ENCODE data around the gene NSUN5.
"Not testable (repeated sequence)": the region's sequence is repeated elsewhere in the genome, so short reads cannot be mapped to it uniquely, and the experiment has no call there.

NSUN5 gene

GRCh38 chr7:73324081-73324845 is 15.6 kb upstream of the NSUN5 start:
- DNase-seq = peak; percentile 56

DNA sequence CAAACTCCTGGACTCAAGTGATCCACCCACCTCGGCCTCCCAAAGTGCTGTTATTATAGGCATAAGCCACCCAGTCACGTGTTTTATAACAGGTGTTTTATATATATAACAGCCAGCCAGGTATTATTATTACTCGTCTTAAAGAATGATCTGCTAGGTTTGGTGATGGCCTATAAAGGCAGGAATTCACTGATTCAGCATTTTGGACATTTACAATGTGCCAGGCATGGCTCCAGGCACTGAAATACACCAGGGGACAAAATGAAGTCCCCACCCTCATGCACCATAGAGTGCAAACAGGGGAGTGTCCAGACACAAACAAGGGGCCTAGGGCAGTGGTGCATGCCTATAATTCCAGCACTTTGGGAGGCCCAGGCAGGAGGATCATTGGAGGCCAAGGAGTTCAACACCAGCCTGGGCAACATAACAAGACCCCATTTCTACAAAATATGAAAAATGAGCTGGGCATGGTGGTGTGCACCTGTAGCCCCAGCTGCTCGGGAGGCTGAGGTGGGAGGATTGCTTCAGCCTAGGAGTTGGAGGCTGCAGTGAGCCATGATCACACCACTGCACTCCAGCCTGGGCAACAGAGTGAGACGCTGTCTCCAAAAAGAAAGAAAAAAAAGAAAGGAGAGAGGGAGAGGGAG is 14.9 kb upstream of the NSUN5 start:
- DNase-seq = not testable (repeated sequence)

DNA sequence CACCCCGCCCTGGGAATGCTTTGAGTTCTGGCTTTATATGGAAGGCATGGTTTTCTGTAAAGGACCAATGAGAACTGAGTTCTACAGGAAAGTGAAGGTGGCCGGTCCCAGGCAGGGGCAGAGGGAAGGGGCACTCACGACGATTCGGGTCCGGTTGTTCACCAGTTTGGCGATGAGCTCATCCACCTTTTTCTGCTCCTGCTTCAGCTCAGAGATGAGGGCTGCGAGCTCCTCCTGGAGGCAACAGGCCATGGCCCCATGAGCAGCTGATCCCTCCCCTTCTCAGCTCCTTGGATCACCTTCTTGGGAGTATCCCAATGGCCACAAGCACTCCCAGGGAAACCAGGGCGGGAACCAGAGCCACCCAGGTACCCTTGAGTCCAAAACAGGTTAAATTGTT is 11.4 kb upstream of the NSUN5 start:
- not testable (repeated sequence) for DNase-seq

GRCh38 chr7:73319541-73319940 is 10.9 kb upstream of the NSUN5 start:
- not testable (repeated sequence) for DNase-seq

DNA sequence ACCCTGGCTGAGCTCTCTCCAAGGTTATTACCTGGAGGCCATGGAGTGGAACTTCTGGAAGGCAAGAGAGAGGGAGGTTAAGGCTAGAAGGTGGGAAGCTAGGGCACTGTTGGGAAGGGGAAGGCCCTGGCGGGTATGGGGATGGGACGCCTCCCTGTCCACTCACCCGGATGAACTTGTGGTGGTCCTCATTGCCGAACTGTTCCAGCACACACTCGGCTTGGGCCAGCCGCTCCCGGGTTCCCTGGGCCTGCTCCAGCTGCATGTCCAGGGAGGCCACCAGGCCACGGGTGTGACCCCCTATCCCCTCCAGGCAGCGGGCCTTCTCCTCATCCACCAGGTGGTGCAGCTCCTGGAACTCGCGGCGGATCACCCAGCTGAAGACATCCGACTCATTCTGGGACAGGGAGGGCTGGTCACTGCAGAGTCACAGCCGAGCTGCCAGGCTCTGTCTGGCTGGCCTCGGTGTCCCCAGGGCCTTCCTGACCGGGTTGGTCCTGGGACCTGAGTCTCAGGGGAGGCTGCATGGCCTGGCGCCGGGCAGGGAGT is 10.1 kb upstream of the NSUN5 start:
- not testable (repeated sequence) for DNase-seq

DNA sequence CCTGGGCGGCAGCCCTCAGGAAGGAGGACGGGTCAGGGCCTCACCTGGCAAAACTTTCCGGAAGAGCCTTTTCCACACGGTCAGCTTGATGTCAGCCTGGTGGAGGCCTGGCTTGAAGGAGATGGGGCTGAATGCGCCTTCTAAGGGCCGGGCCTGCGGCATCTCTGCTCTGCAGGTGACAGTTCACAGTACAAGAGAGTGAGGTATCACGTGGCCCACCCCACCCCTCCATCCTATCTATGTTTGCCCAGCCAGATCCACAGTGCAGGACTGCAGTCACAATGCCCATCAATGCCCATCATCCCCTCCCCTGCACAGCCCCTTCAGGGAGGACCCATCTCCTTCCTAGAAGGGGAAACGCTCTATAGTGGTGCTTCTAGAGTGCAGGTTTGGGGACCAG is 7.9 kb upstream of the NSUN5 start:
- DNase-seq = no peak

DNA sequence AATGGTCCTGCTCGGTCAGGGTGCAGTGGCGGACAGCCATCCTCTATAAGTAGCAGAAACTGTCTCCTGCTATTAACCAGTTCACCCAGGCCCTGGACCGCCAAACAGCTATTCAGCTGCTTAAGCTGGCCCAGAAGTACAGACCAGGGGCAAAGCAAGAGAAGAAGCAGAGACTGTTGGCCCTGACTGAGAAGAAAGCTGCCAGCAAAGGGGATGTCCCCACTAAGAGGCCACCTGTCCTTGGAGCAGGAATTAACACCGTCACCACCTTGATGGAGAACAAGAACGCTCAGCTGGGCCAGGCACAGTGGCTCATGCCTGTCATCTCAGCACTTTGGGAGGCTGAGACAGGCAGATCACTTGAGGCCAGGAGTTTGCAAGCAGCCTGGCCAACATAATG is 5.6 kb upstream of the NSUN5 start:
- no peak for DNase-seq

- no peak for DNase-seq
Measured at GRCh38 chr7:73313521-73313906, 4.9 kb upstream of the NSUN5 start.

- no peak for DNase-seq
Measured at GRCh38 chr7:73312831-73313520, 4.3 kb upstream of the NSUN5 start.

- not testable (repeated sequence) for DNase-seq
Measured at GRCh38 chr7:73311421-73311820, 2.8 kb upstream of the NSUN5 start.

DNA sequence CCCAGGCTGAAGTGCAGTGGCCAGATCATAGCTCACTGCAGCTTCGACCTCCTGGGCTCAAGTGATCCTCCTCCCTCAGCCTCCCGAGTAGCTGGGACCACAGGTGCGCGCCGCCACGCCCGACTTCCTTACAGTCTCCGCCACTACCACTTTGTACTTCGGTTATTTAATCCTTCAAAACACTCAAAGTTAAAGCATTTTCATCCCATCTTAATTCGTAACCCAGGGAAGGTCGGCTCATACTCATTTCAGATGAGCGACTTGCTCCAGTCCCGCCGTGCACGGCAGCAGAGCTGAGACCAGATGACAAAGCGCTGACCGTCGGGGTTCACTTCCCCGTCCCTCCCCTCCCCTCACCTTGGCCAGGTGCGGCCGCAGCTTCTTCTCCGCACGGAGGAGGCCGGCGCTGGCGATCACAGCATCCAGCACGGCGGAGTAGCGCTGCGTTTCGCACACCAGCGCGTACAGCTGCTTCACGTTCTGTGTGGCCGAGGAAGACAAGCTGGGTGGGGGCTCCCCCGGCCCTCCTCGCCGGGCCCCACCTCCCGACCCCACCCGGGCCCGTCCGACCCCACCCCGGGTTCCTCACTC is 457 bp downstream of the NSUN5 start:
- no peak for DNase-seq

DNA sequence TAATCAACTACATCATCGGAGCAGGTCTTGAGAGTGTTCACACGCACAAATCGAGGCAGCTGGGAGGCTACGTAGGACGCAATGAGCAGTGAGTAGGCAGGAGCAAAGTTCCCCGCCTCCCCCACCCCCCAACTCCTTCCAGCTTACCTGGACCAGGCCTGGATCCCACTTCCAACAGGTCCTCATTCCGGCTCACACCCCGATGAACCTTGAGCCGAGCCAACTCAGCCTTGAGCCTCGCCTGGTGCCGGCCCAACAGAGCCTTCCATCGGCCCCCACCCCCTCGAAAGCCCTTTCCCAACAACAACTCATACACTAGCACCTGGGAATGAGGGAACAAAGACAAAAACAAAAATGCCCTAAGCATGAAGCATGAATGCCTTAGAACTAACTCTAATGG is 1.2 kb downstream of the NSUN5 start:
- DNase-seq = no peak

GRCh38 chr7:73304612-73305387 is 3.8 kb downstream of the NSUN5 start:
- DNase-seq = not testable (repeated sequence)

- no peak for DNase-seq
Measured at GRCh38 chr7:73304071-73304470, 4.6 kb downstream of the NSUN5 start.

- no peak for DNase-seq
Measured at GRCh38 chr7:73303546-73303945, 5.1 kb downstream of the NSUN5 start.

DNA sequence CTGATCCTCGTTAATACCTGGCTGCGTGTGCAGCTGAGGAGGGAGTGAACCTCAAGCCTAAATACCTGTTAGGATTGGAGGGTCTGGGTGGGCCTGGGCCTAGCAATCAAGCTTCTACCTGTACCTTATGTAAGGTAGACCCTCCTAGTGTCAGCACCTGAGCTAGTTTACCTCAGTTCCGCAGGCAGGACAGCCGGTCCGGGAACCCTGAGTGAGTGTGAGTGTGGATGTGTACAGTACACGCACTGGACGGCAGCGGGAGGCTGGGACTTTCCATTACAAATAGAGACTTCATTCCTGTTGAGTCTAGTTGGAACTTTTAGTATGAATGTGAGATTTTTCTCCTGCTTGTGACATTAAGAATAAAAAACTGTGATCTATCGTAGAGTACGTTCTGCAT is 5.8 kb downstream of the NSUN5 start:
- not testable (repeated sequence) for DNase-seq

DNA sequence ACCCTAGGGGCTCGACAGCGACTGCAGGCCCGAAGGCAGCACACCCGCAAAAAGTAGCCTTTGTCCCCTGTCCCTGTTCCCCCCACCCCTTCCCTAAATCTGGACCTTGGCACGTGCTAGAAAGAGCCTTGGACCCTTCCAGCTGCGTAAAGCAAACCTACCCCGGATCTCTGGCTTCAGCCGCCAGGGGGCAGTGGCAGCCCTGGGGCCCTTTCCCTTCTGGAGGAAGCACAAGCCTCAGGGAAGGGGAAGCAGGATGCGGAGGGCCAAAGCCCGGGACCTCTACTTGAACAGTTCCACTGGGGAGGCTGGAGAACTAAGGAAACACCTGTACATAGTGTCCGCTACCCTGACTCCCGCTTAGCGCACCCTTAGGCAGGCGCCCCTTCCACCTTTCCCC is 7.5 kb downstream of the NSUN5 start:
- DNase-seq = not testable (repeated sequence)

DNA sequence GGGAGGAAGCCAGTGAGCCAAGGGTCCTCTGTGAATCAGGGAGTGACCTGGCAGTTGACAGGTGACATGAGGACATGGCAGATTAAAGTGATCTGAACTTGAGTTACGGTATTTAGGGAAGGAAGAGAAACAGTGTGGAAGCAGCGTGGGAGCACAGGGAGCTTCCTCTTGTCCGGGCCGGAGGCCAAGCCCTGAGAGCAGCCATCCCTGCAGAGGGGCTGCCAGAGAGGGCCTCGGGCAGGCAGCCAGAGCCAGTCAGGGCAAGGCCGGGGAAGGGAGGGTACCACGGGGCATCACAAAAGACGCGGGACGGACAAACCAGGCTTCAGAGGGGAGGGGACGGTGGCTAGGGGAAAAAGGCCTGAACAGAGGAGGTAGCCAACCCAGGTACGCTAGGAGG is 8.8 kb downstream of the NSUN5 start:
- DNase-seq = not testable (repeated sequence)

- not testable (repeated sequence) for DNase-seq
Measured at GRCh38 chr7:73297706-73298105, 10.9 kb downstream of the NSUN5 start.

- not testable (repeated sequence) for DNase-seq
Measured at GRCh38 chr7:73297235-73297634, 11.4 kb downstream of the NSUN5 start.

DNA sequence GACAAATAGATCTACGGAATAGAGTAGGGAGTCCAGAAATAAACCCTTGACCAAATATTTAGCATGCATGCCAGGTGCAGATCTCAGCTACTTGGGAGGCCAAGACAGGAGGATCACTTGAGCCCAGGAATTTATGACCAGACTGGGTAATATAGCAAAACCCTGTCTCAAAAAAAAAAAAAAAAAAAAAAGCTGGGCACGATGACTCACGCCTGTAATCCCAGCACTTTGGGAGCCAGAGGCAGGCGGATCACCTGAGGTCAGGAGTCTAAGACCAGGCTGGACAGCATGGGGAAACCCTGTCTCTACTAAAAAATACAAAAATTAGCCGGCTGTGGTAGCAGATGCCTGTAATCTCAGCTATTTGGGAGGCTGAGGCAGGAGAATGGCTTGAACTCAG is 31.4 kb downstream of the NSUN5 start:
- DNase-seq = not testable (repeated sequence)

- DNase-seq = not testable (repeated sequence)
Measured at GRCh38 chr7:73267813-73268212, 40.8 kb downstream of the NSUN5 start.
